Parathyroid adenoma (tissue), 2 donors: Measurements from ENCODE around the gene PLXNB2.

Experiments
- H2AFZ ChIP-seq: fragments of 300-600 bp; sonication (generic); one replicate; pipeline ENCODE4 v1.7.0; 2017; ENCODE audit warnings: antibody characterized with exemption, mild to moderate bottlenecking
- H3K27ac ChIP-seq: fragments of 300-600 bp; sonication (generic); one replicate; pipeline ENCODE4 v1.7.0; 2017
- H3K27me3 ChIP-seq: fragments of 300-600 bp; sonication (generic); one replicate; pipeline ENCODE4 v1.7.0; 2017; ENCODE audit warnings: low read length; ENCODE audit not compliant: control insufficient read depth, insufficient read depth
- H3K36me3 ChIP-seq: fragments of 300-600 bp; sonication (generic); one replicate; pipeline ENCODE4 v1.7.0; 2017; ENCODE audit warnings: low read length; ENCODE audit not compliant: control insufficient read depth, insufficient read depth
- H3K4me1 ChIP-seq: fragments of 300-600 bp; sonication (generic); one replicate; pipeline ENCODE4 v1.7.0; 2017; ENCODE audit warnings: control low read depth
- H3K4me2 ChIP-seq: fragments of 300-600 bp; sonication (generic); one replicate; pipeline ENCODE4 v1.7.0; 2017; ENCODE audit warnings: low read length
- H3K4me3 ChIP-seq: fragments of 300-600 bp; sonication (generic); one replicate; pipeline ENCODE4 v1.7.0; 2017; ENCODE audit warnings: low read depth, low read length
- H3K79me2 ChIP-seq: fragments of 300-600 bp; sonication (generic); one replicate; pipeline ENCODE4 v1.7.0; 2017; ENCODE audit warnings: control low read depth
- H3K9ac ChIP-seq: fragments of 300-600 bp; sonication (generic); one replicate; pipeline ENCODE4 v1.7.0; 2017; ENCODE audit warnings: mild to moderate bottlenecking
- H3K9me3 ChIP-seq: fragments of 300-600 bp; sonication (generic); one replicate; pipeline ENCODE4 v1.7.0; 2017; ENCODE audit warnings: low read length; ENCODE audit not compliant: control insufficient read depth
- TF ChIP-seq, protein P1 (sequence below): fragments of 300-600 bp; sonication (generic); IDR thresholded peaks from one replicate; pipeline ENCODE4 v1.7.0; 2017; ENCODE audit warnings: antibody characterized with exemption, mild to moderate bottlenecking
- donor health status: primary hyperparathyroidism.

PLXNB2 gene

DNA sequence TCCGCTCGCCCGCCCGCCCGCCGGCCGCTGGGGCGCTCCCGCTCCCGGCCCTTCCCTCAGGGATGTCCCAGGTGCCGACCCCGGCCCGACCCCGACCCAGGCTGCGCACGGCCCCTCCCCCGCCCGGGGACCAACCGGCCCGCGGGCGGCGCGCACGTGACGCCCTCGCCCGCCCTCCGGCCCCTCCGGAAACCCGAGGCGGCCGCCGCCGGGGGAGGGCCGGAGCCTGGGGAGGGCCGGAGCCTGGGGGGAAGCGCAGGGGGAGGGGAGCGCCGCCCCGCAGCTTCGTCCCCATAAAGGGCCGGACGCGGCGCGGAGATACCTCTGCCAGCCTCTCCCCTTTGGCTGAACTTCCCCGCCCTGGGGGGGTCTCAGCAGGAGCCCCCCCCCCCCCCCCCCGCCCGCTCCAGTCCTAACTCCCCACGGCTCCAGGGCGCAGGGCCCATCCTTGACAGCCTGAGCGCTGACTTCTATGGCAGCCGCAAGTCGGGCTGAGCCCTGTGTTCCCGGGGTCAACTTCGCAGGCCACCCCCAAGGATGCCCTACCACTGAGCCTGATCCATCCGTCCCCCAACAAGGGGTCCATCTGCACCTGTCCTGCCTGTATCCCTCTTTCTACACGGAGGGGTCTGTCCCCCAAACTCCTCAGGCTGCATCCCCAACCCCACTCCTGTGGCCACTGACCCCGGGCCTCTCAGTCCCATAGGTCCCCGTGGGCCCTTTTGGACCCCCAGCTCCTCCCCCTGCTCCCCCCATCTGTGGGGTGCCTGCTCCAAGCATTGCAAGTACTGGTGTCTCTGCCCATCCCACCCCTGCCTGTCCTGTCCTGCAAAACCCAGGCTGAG, 45.6 kb downstream of the PLXNB2 start, which contains the start of gene MAPK12:
TSS of gene MAPK12 (minus strand) at position 69 of the 845 bp plus-strand sequence. CDS start 174 bp downstream, outside the sequence.
- Histone ChIP-seq H3K27me3 (no peaks in the 10 kb centered on the region), H3K4me3 (peak within 1 kb of the TSS; percentile 41), H3K9ac (no peak within 1 kb of the TSS), H3K27ac (no peak within 1 kb of the TSS), H3K36me3 (no peaks in the 10 kb centered on the region), H3K4me2 (peak within 1 kb of the TSS; percentile 88), H3K9me3 (no peaks in the 10 kb centered on the region), H2AFZ (peak within 1 kb of the TSS; percentile 60), H3K79me2 (no peaks in the 10 kb centered on the region), H3K4me1 (peaks cover 3% of the 10 kb centered on the region)
- TF ChIP-seq, protein P1, sequence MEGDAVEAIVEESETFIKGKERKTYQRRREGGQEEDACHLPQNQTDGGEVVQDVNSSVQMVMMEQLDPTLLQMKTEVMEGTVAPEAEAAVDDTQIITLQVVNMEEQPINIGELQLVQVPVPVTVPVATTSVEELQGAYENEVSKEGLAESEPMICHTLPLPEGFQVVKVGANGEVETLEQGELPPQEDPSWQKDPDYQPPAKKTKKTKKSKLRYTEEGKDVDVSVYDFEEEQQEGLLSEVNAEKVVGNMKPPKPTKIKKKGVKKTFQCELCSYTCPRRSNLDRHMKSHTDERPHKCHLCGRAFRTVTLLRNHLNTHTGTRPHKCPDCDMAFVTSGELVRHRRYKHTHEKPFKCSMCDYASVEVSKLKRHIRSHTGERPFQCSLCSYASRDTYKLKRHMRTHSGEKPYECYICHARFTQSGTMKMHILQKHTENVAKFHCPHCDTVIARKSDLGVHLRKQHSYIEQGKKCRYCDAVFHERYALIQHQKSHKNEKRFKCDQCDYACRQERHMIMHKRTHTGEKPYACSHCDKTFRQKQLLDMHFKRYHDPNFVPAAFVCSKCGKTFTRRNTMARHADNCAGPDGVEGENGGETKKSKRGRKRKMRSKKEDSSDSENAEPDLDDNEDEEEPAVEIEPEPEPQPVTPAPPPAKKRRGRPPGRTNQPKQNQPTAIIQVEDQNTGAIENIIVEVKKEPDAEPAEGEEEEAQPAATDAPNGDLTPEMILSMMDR = no peak

DNA sequence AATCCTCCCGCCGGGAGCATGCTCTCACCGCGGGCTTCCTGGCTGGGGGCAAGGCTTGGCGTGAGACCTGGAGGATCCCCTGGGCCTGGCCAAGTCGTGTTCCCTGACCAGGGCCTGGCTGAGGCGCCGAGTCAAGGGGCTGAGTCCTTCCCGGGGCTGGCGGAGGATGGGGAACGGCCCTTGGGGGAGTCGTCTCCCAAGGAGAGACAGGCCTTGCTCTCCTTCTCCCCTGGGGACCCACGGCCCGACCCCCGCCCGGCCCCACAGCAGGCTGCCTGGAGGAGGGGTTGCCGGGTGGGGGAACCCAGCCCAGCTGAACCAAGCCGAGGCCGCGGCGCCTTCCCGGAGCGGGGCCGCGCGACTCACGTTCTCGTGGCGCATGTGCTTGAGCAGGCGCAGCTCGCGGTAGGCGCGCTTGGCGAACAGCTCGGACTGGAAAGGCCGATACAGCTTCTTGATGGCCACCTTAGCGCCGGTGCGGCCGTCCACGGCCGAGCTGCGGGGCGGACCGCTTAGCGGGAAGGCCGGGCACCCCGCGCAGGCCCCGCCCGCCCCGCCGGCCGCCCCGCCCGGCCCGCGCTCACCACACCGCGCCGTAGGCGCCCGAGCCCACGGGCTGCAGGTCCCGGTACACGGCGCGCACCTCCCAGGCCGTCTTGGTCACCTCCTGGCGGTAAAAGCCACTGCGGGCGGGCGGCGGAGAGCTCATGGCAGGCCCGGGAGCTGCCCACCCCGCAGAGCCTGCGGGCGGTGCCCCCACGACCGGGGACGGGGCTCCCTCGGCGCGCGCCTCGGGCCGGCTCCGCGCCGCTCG, 46.4 kb downstream of the PLXNB2 start:
- Histone ChIP-seq H3K4me3 (peak overlapping the region; percentile 41), H3K79me2 (no peaks in the 10 kb centered on the region), H3K36me3 (no peaks in the 10 kb centered on the region), H3K27me3 (no peaks in the 10 kb centered on the region), H3K9me3 (no peaks in the 10 kb centered on the region), H3K4me2 (peak overlapping the region; percentile 88), H3K27ac (no peak overlapping the region), H2AFZ (peak overlapping the region; percentile 60), H3K9ac (no peak overlapping the region), H3K4me1 (peaks cover 3% of the 10 kb centered on the region)
- TF ChIP-seq, protein P1 = no peak

DNA sequence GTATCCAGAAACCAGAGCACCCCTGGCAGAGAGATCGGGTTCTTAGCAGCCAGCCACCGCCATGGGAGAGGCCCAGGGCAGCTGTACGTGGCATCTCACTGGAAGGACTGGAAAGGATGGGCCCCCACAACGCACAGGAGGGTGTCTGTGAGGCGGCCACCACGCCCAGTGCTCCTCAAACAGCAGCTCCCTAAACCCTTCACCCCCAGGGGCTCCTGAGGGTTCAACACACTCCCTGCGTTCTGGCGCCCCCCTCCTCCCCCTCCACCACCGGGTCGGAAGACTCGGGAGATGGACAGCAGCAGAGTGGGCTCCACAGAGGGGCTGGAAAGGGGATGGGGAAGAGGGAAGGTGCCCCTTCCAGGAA, 47.0 kb downstream of the PLXNB2 start:
- TF ChIP-seq, protein P1 = no peak
- H3K9me3 ChIP-seq = no peaks in the 10 kb centered on the region
- H3K79me2 ChIP-seq = no peaks in the 10 kb centered on the region
- peaks cover 3% of the 10 kb centered on the region for H3K4me1 ChIP-seq
- peak overlapping the region; percentile 41 for H3K4me3 ChIP-seq
- no peak overlapping the region for H3K9ac ChIP-seq
- H3K36me3 ChIP-seq = no peaks in the 10 kb centered on the region
- peak overlapping the region; percentile 88 for H3K4me2 ChIP-seq
- H3K27ac ChIP-seq = no peak overlapping the region
- H2AFZ ChIP-seq = peak overlapping the region; percentile 60
- H3K27me3 ChIP-seq = no peaks in the 10 kb centered on the region

DNA sequence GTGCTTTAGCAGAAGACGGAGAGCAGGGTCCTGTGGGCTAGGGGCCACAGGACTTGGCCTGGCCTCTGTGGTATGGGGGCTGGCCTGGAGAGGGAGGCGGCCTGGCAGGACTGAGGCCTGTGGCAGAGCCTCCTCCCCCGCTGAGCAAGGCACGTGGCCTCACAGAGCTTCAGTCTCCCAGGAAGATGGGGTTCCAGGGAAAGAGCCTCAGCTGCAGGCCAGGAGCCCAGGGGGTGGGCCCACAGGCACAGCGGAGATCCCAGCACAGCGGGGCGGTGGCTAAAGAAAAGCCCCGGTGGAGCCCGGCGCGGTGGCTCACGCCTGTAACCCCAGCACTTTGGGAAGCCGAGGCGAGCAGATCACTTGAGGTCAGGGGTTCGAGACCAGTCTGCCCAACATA, 48.1 kb downstream of the PLXNB2 start:
- no peaks in the 10 kb centered on the region for H3K27me3 ChIP-seq
- TF ChIP-seq, protein P1 = no peak
- no peaks in the 10 kb centered on the region for H3K79me2 ChIP-seq
- peaks cover 3% of the 10 kb centered on the region for H3K4me1 ChIP-seq
- H2AFZ ChIP-seq = no peak overlapping the region
- H3K9me3 ChIP-seq = no peaks in the 10 kb centered on the region
- no peak overlapping the region for H3K9ac ChIP-seq
- no peak overlapping the region for H3K27ac ChIP-seq
- no peak overlapping the region for H3K4me2 ChIP-seq
- H3K36me3 ChIP-seq = no peaks in the 10 kb centered on the region
- H3K4me3 ChIP-seq = no peak overlapping the region
